Brain microvascular endothelial cell (primary cell): ENCODE data around the gene CNTRL.

Experiments used
- DNase-seq: peaks from one replicate; pipeline ENCODE4 v3.0.0-alpha.2; 2020
- H3K27ac ChIP-seq: fragments of 250-450 bp; sonication (Bioruptor Pico); 2 replicates; pipeline ENCODE4 v1.5.1; 2020; ENCODE audit warnings: mild to moderate bottlenecking, moderate library complexity
- H3K27me3 ChIP-seq: fragments of 250-450 bp; sonication (Bioruptor Pico); replicated peaks from 2 replicates; pipeline ENCODE4 v1.5.1; 2020; ENCODE audit warnings: mild to moderate bottlenecking
- H3K36me3 ChIP-seq: fragments of 250-450 bp; sonication (Bioruptor Pico); replicated peaks from 2 replicates; pipeline ENCODE4 v1.5.1; 2020; ENCODE audit warnings: mild to moderate bottlenecking
- H3K4me3 ChIP-seq: 2 replicates; pipeline ENCODE4 v1.5.1; 2011; ENCODE audit warnings: low read depth, mild to moderate bottlenecking, control low read depth, low read length, moderate library complexity
- in situ Hi-C: cut with HindIII; loops from 2 replicates; pipeline ENCODE4 v1.10.0; 2017; ENCODE audit warnings: low sequenced_read_pairs, low pct_ligation_motif_present
- TF ChIP-seq, protein P1 (sequence below): IDR thresholded peaks from 2 replicates; pipeline ENCODE4 v1.5.1; 2011; ENCODE audit warnings: low read depth, mild to moderate bottlenecking, moderate library complexity, low read length, control low read depth, inconsistent platforms; ENCODE audit errors: missing control alignments

Gene CNTRL

DNA sequence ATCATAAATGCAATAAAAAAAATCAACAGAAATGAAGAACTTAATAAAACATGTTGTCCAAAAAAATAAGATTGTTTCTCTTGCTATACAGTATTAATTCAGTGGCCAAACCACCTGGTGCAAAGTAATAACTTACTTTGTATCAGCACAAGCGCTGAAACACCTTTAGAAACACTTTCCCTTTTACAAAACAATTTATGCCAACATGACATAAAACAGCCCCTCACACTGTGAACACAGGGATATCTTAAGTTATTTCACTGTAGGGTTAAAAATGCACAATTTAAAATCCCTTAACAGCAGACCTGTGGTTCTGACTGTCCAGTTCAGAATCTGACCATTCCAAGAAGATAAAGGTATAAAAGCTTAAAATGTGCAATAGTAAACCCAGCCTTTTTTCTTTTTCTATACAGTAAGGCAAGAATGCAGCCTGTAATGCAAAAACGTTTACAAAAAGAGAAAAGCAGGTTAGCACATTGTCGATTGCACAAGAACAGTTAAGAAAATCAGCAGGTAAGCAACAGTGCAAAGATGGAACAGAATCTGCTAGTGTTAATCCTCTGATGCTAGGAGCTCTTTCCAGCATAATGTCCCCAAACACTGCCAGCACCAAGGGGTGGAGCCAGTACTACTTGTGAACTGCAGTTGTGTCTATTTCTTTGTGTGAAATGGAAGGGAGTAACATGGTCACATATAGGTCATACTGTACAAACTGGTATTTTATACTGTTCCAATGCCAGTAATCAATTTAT, 105.4 kb downstream of the CNTRL start:
- in situ Hi-C loops: no loop called here
- DNase-seq: no peak
- TF ChIP-seq, protein P1, sequence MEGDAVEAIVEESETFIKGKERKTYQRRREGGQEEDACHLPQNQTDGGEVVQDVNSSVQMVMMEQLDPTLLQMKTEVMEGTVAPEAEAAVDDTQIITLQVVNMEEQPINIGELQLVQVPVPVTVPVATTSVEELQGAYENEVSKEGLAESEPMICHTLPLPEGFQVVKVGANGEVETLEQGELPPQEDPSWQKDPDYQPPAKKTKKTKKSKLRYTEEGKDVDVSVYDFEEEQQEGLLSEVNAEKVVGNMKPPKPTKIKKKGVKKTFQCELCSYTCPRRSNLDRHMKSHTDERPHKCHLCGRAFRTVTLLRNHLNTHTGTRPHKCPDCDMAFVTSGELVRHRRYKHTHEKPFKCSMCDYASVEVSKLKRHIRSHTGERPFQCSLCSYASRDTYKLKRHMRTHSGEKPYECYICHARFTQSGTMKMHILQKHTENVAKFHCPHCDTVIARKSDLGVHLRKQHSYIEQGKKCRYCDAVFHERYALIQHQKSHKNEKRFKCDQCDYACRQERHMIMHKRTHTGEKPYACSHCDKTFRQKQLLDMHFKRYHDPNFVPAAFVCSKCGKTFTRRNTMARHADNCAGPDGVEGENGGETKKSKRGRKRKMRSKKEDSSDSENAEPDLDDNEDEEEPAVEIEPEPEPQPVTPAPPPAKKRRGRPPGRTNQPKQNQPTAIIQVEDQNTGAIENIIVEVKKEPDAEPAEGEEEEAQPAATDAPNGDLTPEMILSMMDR: no peak
- Histone ChIP-seq H3K4me3 (no peak overlapping the region), H3K36me3 (peaks cover 23% of the 10 kb centered on the region), H3K27ac (no peak overlapping the region), H3K27me3 (no peaks in the 10 kb centered on the region)

DNA sequence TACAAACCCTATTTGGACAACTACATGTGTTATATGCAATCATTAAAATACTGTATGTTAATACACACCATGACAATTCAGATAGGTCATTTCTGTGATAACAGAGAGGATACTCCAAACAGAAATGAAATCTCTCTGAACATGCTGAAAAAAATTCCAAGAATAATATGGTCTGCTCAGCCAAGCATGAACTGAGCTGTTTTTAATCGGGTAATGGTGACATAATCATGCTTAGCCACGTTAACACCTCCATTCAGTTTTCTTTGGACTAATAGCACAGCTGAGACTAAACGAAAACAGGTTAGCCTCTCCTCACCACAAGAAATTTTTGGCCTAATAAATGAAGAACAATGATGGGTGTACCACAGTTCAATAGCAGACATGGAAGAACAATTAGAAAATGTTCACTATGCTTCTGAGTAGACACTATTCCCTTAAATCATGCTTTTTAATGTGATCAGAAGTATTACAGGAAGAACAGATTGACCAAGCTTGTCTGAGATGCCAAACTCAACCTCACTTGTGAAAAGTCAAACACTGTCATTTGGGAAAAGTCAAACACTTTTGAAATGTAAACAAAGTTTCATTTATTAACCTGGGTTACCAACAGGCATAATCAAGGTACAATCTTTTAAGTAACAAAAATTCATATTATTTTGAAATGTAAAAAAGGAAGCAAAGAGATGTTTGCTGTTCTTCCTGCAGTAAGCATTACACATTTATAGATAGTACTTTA, 107.5 kb downstream of the CNTRL start:
- Histone ChIP-seq H3K4me3 (no peak overlapping the region), H3K27ac (no peak overlapping the region), H3K36me3 (peaks cover 23% of the 10 kb centered on the region), H3K27me3 (no peaks in the 10 kb centered on the region)
- TF ChIP-seq, protein P1: no peak
- in situ Hi-C loops: no loop called here
- no peak for DNase-seq

DNA sequence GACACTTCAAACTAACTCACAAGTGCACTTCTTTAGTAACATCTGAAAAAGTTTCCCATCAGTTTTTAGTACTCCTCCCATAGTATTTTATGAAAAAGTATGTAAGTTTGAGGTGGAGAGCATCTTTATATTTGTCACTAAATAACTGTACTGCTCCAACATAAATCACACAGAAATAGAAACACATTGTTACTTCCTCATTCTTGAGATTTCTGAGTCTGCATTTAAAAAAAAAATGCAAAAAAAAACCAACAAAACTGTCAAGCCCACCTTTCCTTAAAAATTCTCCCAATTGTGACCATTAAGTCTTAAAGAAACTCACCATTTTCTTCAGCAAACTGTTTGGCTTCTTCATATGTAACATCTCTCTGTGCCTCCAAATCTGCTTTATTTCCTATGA, 108.2 kb downstream of the CNTRL start:
- TF ChIP-seq, protein P1: no peak
- Histone ChIP-seq H3K27ac (no peak overlapping the region), H3K4me3 (no peak overlapping the region), H3K27me3 (no peaks in the 10 kb centered on the region), H3K36me3 (peaks cover 23% of the 10 kb centered on the region)
- no peak for DNase-seq
- in situ Hi-C loops: no loop called here

DNA sequence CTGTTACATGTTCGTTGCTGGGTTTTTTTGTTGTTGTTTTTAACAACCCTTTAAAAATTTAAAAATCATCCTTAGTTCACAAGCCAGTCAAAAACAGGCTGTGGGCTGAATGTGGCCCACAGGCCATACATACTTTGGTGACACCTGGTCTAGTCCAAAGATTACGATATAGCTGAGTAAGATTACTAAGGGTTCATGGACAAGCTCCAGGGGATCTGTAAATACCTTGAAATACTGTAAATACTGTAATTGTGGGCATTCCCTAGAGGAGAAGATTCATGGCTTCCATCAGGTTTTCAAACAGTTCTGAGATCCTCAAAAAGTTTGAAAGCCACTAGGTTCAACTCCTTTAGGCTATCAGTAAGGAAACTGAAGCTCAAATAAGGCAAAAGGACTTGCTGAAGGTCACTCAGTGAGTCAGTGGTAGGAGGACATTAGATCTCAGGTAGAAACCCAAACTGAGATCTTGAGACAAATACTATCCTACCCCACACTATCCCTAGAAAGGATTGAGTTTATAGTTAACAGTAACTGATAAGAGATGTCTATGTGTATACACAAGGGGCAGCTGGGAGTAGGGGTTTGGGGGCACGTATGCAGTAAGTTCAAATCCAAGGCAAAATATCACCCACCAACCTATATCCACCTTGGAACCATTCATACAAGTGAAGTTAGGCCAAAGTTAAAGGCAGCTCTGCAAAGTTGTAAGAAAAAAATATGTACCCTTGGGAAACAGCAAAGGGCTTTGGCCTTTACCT, 109.1 kb downstream of the CNTRL start:
- Histone ChIP-seq H3K27ac (no peak overlapping the region), H3K36me3 (peaks cover 21% of the 10 kb centered on the region), H3K27me3 (no peaks in the 10 kb centered on the region), H3K4me3 (no peak overlapping the region)
- in situ Hi-C loops: no loop called here
- TF ChIP-seq, protein P1: no peak
- DNase-seq: no peak

DNA sequence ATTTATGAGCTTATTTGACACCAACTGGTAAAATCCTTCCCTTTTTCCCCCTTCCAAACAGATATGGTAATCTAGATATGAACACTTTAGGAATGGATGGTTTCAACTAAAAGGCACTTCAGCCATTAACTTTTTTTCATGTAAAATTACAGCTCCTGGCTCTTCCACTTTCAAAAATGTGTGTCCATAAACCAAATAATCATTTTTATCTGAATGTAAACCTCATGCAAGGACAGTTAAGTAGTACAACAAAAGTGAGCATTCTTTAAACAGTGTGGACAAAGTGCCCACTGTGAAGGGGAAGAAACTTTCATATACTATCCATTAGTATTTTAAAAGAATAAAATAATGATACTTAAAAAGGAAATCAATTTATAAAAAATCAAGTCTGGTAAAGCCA, 109.7 kb downstream of the CNTRL start:
- H3K27ac ChIP-seq: no peak overlapping the region

More for the DNA sequence above, 109.7 kb downstream of the CNTRL start:
- no peak for DNase-seq
- in situ Hi-C loops: no loop called here
- H3K4me3 ChIP-seq: no peak overlapping the region
- no peaks in the 10 kb centered on the region for H3K27me3 ChIP-seq
- TF ChIP-seq, protein P1: no peak
- H3K36me3 ChIP-seq: peaks cover 17% of the 10 kb centered on the region
